ENCODE data around the gene AKIRIN1.
"Not testable (repeated sequence)": the region's sequence is repeated elsewhere in the genome, so short reads cannot be mapped to it uniquely, and the experiment has no call there.

AKIRIN1 gene

GRCh38 chr1:38997034-38997900 is 6.2 kb downstream of the AKIRIN1 start:
- DNase-seq, result no peak

DNA sequence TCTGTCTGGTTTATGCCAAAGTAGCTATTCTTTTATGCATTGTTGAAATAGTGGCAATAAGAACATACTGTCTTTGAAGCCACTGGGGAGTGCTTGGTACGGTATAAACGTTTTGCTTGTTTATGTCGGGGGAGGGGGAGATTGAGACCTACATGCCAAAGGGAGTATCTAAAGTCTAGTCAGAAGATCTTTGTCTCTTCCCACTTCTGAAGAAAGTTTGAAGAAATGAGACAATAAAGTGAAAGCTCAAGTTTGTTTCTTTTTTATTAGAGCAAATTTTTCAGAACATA is 6.8 kb downstream of the AKIRIN1 start:
- no peak for DNase-seq

- no peak for DNase-seq
Measured at GRCh38 chr1:39001516-39002421, 10.7 kb downstream of the AKIRIN1 start.

- DNase-seq, result no peak
Measured at GRCh38 chr1:39003281-39003680, 12.2 kb downstream of the AKIRIN1 start.

DNA sequence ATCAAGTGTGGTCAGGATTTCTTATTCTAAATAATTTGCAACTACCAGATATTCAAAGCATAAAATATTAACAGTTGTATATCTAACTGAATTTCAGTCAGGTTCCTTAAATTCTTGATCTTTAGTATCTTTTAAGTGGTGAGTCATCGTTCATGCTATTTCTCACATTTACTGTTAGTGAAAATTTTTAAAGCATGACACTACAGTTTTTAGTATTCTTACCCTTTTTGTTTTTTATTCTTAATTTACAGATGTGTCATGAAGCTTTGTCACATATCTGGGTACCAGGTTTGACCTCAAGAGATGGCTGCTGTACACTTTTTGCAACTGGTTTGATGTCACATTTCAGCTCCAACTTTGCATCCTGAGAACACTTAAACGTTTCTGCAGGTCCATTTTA is 12.7 kb downstream of the AKIRIN1 start:
- DNase-seq, result peak; percentile 45

- DNase-seq, result no peak
Measured at GRCh38 chr1:39006287-39006686, 15.2 kb downstream of the AKIRIN1 start.

DNA sequence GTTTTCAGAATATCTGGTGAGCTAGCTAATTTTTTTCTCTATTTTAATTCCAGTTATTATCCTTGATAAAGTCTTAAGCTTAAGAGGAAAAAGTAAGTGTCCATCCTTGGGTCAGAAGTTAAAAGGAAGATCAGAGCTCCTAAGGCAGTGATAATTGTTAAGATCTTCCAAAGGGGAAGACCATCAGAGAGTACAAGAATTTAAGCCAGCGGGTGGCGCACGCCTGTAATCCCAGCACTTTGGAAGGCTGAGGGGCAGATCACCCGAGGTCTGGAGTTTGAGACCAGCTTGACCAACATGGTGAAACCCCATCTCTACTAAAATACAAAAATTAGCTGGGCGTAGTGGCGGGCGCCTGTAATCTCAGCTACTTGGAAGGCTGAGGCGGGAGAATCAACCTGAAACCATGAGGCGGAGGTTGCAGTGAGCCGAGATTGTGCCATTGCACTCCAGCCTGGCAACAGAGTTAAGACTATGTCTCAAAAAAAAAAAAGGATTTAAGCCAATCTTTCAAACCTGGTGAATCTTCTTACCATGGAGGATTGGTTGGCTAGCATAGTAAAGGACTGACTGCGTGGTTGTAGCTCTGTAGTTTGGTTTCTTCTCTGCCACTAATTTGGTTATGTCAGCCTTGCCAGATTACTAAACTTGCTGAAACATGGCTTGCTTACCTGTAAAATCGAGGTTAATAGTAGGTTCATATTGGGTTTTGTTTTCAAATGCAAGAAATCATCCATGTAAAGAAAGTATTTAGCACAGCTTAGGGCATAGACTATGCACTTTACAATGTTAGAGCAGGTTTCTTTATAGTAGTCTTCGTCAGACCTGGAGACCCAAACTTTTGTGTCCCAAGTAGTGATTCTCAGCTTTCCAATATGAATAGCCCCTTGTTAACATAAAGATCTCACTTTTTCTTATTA is 15.9 kb downstream of the AKIRIN1 start:
- DNase-seq, result no peak

DNA sequence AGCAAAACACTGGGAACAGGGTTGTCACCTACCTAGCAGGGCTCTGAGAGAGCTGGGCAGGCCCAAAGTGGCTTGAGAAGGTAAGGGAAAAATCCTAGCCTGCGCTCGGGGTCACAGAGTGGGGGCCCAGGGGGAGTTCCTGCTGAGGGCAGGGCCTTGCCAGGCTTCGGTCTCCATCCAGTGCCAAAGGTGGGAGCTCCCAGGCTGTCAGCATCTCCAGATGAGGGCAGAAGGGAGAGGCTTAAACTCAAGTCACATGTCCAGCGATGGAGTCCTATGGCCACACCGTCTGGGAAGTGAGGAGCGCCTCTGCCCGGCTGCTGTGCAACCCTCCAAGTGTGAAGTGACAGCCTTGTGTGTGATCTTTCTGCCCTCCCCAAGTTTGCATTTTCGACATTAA is 23.9 kb downstream of the AKIRIN1 start:
- DNase-seq, result not testable (repeated sequence)

GRCh38 chr1:39016604-39017171 is 25.6 kb downstream of the AKIRIN1 start:
- DNase-seq, result no peak

DNA sequence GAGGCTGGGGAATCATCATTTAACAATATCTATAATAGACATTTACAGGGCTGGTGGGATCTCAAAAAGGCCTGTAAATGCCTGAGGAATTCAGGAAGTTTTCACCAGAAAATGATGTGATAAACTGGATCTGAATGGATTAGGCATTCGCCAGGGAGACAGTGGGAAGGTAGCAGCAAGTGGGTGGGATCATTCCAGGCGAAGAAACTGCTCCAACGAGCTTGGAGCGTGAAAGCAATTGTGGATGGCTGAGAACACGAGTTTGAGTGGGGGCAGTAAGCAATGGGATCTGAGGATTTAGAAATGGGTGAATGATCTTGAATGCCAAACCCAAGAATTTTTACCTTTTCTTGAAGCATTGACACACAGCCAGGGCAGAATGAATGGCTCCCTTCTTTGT is 26.2 kb downstream of the AKIRIN1 start:
- DNase-seq, result no peak

GRCh38 chr1:39020494-39020893 is 29.4 kb downstream of the AKIRIN1 start:
- DNase-seq, result not testable (repeated sequence)

- no peak for DNase-seq
Measured at GRCh38 chr1:39021426-39021825, 30.4 kb downstream of the AKIRIN1 start.

DNA sequence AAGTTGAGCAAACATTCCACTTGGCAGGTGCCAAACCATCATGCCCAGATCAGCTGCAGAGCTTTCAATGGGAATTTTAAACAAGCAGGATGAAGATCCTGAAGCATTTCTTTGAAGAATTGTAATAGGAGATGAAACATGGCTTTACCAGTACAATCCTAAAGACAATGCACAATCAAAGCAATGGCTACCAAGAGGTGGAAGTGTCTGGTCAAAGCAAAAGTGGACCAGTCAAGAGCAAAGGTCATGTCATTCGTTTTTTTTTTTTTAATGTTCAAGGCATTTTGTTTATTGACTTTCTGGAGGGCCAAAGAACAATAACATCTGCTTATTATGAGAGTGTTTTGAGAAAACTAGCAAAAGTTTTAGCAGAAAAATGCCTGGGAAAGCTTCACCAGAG is 32.1 kb downstream of the AKIRIN1 start:
- no peak for DNase-seq

DNA sequence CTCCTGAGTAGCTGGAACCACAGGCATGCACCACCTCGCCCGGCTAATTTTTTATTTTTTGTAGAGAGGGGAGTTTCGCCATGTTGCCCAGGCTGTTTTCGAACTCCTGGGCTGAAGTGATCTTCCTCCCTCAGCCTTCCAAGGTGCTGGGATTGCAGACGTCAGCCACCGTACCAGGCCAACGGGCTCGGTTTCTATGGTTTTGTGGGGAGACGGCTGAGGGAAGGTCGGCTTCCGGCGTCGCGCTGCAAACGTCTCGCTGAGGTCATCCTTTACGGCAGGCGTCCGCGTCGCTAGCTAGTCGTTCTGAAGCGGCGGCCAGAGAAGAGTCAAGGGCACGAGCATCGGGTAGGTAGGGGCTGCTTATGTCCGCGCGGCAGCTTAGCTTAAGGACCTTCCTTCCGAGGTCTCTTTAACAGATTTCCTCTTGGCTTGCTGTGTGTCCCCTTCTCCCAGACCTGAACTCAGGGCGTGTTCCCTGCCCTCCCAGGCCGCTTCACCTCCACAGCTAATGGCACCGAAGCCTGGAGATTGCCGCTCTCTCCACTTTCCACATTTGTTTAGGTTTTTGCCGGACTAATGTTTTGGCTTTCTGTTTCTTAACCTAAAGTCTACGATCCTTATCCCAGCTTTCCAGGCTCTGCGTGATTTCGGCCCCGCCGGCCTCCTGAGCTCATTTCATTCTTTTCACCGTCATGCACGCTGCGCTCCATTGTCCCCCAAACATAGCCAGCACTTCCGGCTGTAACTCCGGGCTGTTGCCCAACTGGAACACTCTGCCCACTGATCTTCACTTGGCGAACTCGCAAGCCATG is 35.2 kb downstream of the AKIRIN1 start, which contains the start of gene NDUFS5:
Gene NDUFS5, plus strand, starts transcription at position 300 of the 815 bp plus-strand sequence. CDS start 2,375 bp downstream, outside the sequence.
- peak; percentile 93 for DNase-seq

GRCh38 chr1:39026866-39027507 is 35.9 kb downstream of the AKIRIN1 start:
- DNase-seq, result no peak

DNA sequence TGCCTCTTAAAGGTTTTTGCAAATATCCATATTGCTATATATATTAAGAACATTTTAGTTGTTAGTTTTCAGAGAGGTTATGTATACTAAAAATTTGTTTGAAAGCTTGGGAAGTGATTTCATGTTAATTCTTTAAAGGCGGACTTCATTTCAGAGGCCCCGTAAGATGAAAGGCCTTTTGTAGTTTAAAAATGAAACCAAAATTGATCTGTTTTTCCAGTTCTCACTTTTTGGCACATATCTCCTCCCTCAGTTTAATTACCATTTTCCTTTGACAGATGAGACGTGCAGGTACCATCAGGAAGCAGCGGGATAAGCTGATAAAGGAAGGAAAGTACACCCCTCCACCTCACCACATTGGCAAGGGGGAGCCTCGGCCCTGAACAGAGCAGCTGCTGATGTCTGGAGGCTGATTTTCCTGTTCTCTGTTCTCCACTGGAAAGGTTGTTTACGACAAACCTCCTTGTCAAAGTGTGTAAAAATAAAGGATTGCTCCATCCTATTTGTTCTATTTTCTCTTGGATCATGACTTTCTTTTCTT is 43.1 kb downstream of the AKIRIN1 start:
- DNase-seq, result no peak

DNA sequence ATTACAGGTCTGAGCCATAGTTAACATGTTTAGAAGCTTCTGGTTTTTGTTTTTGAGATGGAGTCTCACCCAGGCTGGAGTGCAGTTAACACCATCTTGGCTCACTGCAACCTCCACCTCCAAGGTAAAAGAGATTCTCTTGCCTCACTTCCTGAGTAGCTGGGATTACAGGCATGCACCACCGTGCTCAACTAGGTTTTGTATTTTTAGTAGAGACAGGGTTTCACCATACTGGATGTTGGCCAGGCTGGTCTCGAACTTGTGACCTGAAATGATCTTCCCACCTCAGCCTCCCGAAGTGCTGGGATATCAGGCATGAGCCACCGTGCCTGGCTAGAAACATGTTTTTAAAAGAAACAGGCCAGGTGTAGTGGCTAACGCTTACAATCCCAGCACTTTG is 45.6 kb downstream of the AKIRIN1 start:
- DNase-seq, result no peak

DNA sequence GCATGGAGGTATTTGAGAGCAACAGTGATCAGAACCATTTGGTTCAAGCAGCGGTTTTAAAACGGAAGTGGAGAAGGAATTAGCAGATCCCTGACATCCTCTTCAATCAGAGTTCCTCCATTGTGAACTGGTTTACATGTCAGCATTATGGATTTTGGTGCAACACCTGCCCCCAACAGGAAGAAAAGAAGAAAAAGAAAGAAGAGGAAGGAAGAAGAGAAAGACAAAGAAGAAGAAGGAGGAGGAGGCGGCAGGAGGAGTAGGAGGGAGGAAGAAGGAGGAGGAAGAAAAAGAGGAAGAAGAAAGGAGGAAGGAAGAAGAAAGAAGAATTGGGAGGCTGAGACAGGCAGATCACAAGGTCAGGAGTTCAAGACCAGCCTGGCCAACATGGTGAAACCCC is 52.4 kb downstream of the AKIRIN1 start:
- no peak for DNase-seq

DNA sequence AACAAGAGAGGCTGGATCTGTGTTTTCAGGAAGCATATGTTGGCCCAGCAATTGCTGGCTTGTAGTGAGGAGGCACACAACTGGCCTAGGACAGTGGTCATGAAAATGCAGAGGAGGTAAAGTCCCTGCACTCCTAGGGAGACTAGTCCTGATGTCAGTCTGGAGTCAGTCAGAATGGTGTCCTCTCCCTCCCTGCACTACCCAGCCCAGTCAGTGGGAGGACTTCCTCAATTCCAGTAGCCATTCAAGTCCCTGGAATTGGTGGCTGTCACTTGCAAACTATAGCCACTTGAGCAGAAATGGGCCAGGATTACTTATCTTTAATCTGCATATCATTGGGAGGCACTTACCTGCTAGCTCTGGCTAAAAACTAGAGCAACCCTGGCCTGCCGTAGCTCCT is 53.7 kb downstream of the AKIRIN1 start:
- DNase-seq, result no peak

- no peak for DNase-seq
Measured at GRCh38 chr1:39045231-39045630, 54.2 kb downstream of the AKIRIN1 start.
